ENCODE data around the gene CDX2. TPM values are rescaled to one million over a fixed set of nuclear protein-coding genes. Genes with fewer than 3 reads are reported as not detected.

Gene CDX2
- polyA plus RNA-seq, 1 donor from 2014 or later = not detected

- no peaks in the 10 kb centered on the region for H3F3A ChIP-seq (ENCODE audit: insufficient read depth, low read length, poor library complexity, severe bottlenecking)
- no peaks in the 10 kb centered on the region for H3K9me3 ChIP-seq (ENCODE audit: low read length)
- no peaks in the 10 kb centered on the region for H3K79me2 ChIP-seq (replicated peaks; ENCODE audit: insufficient read depth, low read length)
- no peak for TF ChIP-seq EZH2 (IDR thresholded peaks at IDR 0.05; ENCODE audit: borderline replicate concordance, insufficient read depth, low read length, poor library complexity, severe bottlenecking)
- TF ChIP-seq TAF1 (IDR thresholded peaks at IDR 0.05; ENCODE audit: low read depth) = no peak
- no peak overlapping the region for H3K4me2 ChIP-seq (ENCODE audit: low read length)
- no peak overlapping the region for H3K4me3 ChIP-seq (ENCODE audit: low read length)
- no peaks in the 10 kb centered on the region for H3K9me2 ChIP-seq (ENCODE audit: insufficient read depth, low read length)
- no peaks in the 10 kb centered on the region for H3K36me3 ChIP-seq (ENCODE audit: insufficient read depth, low read length)
- H2AFZ ChIP-seq (ENCODE audit: low read depth, low read length) = no peak overlapping the region
- no peaks in the 10 kb centered on the region for H4K20me1 ChIP-seq (ENCODE audit: insufficient read depth)
- H3K9ac ChIP-seq (ENCODE audit: low read length) = no peak overlapping the region
- no peak overlapping the region for H3K27ac ChIP-seq (ENCODE audit: low read length)
- H3K27me3 ChIP-seq (ENCODE audit: insufficient read depth, low read depth, low read length) = peaks cover 58% of the 10 kb centered on the region
Observed at GRCh38 chr13:27933118-27933517, 36.0 kb downstream of the CDX2 start.

DNA sequence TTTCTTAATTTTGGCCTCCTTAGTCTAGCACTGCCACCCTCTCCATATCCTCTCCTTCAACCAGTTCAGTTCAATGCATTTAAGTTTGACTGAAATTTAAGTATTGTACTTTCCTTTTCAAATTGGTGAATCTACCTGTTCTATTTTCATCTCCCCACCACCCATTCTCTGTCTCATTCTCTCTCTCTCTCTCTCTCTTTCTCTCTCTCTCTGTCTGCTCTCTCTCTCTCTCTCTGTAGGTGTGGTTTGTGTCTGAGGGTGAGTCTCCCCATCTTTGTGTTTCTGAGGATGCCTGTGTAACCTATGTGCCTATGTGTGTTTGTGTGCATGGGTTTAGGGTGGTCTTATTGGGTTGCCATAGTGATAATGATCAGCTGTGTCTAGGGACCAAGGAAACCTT lies 39.2 kb downstream of the CDX2 start:
- no peaks in the 10 kb centered on the region for H3K9me2 ChIP-seq (ENCODE audit: insufficient read depth, low read length)
- no peaks in the 10 kb centered on the region for H4K20me1 ChIP-seq (ENCODE audit: insufficient read depth)

DNA sequence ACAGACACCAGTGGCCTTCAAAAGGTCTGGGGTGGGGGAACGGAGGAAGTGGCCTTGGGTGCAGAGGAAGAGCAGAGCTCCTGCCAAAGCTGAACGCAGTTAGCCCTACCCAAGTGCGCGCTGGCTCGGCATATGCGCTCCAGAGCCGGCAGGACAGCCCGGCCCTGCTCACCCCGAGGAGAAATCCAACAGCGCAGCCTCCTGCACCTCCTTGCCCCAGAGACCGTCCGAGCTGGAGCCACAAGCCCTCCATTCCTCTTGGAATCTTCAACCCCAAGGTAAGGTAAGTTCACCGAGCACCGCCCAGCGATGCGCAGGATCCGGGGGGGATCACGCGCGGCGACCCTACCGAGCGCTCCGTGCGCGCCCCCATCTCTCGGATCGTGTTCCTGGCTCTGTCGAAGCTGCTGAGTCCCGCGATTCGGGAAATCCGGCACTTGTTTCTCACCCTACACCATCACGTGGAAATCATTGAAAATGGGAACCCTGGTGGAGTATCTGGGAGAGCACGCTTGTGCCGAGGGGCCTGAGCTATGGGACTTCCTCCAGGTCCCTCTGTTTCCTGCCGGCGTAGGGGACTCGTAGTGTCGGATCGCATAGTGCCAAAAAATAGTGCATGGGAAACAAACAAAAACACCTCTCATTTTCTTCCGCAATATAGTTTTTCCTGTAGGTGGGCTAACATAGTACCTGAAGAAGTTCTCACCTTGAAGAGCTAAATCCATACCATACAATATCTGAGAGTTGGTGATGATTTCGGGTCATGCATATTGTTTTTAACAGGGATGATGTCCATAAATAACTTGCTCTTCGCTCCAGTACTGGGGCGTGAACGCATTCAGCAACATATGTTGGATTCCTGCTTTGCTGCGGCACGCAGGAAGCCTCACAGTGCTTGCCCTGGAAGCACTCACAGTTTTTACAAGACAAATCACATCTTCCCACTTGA lies 40.0 kb downstream of the CDX2 start:
- Histone ChIP-seq H3K4me3 (ENCODE audit: low read length) (no peak overlapping the region), H3K4me2 (ENCODE audit: low read length) (no peak overlapping the region), H3K27me3 (ENCODE audit: insufficient read depth, low read depth, low read length) (peaks cover 96% of the 10 kb centered on the region), H4K20me1 (ENCODE audit: insufficient read depth) (no peaks in the 10 kb centered on the region), H3K9ac (ENCODE audit: low read length) (no peak overlapping the region), H3K9me3 (ENCODE audit: low read length) (peaks cover 3% of the 10 kb centered on the region), H3K27ac (ENCODE audit: low read length) (no peak overlapping the region), H3K9me2 (ENCODE audit: insufficient read depth, low read length) (no peaks in the 10 kb centered on the region), H3K36me3 (ENCODE audit: insufficient read depth, low read length) (no peaks in the 10 kb centered on the region), H3K79me2 (replicated peaks; ENCODE audit: insufficient read depth, low read length) (no peaks in the 10 kb centered on the region), H3F3A (ENCODE audit: insufficient read depth, low read length, poor library complexity, severe bottlenecking) (no peaks in the 10 kb centered on the region), H2AFZ (ENCODE audit: low read depth, low read length) (no peak overlapping the region)
- TF ChIP-seq EZH2 (IDR thresholded peaks at IDR 0.05; ENCODE audit: borderline replicate concordance, insufficient read depth, low read length, poor library complexity, severe bottlenecking) (peak; percentile 48), TAF1 (IDR thresholded peaks at IDR 0.05; ENCODE audit: low read depth) (no peak)

More for the DNA sequence above, 39.2 kb downstream of the CDX2 start:
- Histone ChIP-seq H2AFZ (ENCODE audit: low read depth, low read length) (no peak overlapping the region), H3K27ac (ENCODE audit: low read length) (no peak overlapping the region), H3K36me3 (ENCODE audit: insufficient read depth, low read length) (no peaks in the 10 kb centered on the region), H3K9me3 (ENCODE audit: low read length) (peaks cover 3% of the 10 kb centered on the region), H3K4me3 (ENCODE audit: low read length) (no peak overlapping the region), H3K79me2 (replicated peaks; ENCODE audit: insufficient read depth, low read length) (no peaks in the 10 kb centered on the region), H3K9ac (ENCODE audit: low read length) (no peak overlapping the region), H3K27me3 (ENCODE audit: insufficient read depth, low read depth, low read length) (peaks cover 88% of the 10 kb centered on the region), H3K4me2 (ENCODE audit: low read length) (no peak overlapping the region), H3F3A (ENCODE audit: insufficient read depth, low read length, poor library complexity, severe bottlenecking) (no peaks in the 10 kb centered on the region)
- TF ChIP-seq CTCF (IDR thresholded peaks at IDR 0.05; ENCODE audit: poor library complexity, severe bottlenecking) = no peak

GRCh38 chr13:27928353-27928804 lies 40.7 kb downstream of the CDX2 start:
- Histone ChIP-seq H3K36me3 (ENCODE audit: insufficient read depth, low read length) (no peaks in the 10 kb centered on the region), H4K20me1 (ENCODE audit: insufficient read depth) (no peaks in the 10 kb centered on the region), H3K4me3 (ENCODE audit: low read length) (no peak overlapping the region), H3F3A (ENCODE audit: insufficient read depth, low read length, poor library complexity, severe bottlenecking) (no peaks in the 10 kb centered on the region), H3K79me2 (replicated peaks; ENCODE audit: insufficient read depth, low read length) (no peaks in the 10 kb centered on the region), H3K27me3 (ENCODE audit: insufficient read depth, low read depth, low read length) (peaks cover 96% of the 10 kb centered on the region), H3K9me2 (ENCODE audit: insufficient read depth, low read length) (no peaks in the 10 kb centered on the region), H3K4me2 (ENCODE audit: low read length) (no peak overlapping the region), H3K27ac (ENCODE audit: low read length) (no peak overlapping the region), H2AFZ (ENCODE audit: low read depth, low read length) (no peak overlapping the region), H3K9ac (ENCODE audit: low read length) (no peak overlapping the region), H3K9me3 (ENCODE audit: low read length) (peaks cover 3% of the 10 kb centered on the region)
- TF ChIP-seq CTCF (IDR thresholded peaks at IDR 0.05; ENCODE audit: poor library complexity, severe bottlenecking) (no peak), MXI1 (conservative IDR thresholded peaks at IDR 0.05; ENCODE audit: poor library complexity, severe bottlenecking) (no peak)

Measured in neural cell (in vitro differentiated cells).